K562 (cell line): Measurements from ENCODE around the gene TMEM273. TPM values are rescaled to one million over a fixed set of nuclear protein-coding genes. Genes with fewer than 3 reads are reported as not detected.

Experiments
- ATAC-seq: fragments of 200-7000 bp; cut with Tn5 transposase; 3 replicates; pipeline ENCODE4 v1.9.1; 2020; ENCODE audit warnings: moderate library complexity
- BruUV-seq: library from RNA; stranded (reverse); fragments of 400-500 nt; replicated peaks from 2 replicates; lab custom pipeline; 2021; lab: Mats Ljungman, UMichigan
- CTCF ChIA-PET: fragments of 300-600 bp; formaldehyde crosslinking; extraction: SDS; loops from one replicate; lab custom pipeline; 2021; ENCODE audit warnings: low intra/inter-chr PET ratio; lab: Yijun Ruan, JAX
- POLR2A ChIA-PET: fragments of 300-600, 350-650 bp; sonication (Branson Sonifier 250); formaldehyde crosslinking; extraction: SDS; loops from one replicate; lab custom pipeline; 2021; ENCODE audit warnings: antibody characterized with exemption, inconsistent platforms; lab: Yijun Ruan, JAX
- DNase-seq, 4 experiments: peaks; one replicate each; pipeline versions ENCODE4 v3.0.0 to v3.0.0-alpha.2; 2011 to 2018; ENCODE audit warnings: low spot score in 3 of 4, mixed read lengths in 3 of 4; ENCODE audit errors: extremely low read depth in 1 of 4
- FAIRE-seq: peaks from 2 replicates; lab custom pipeline; 2011; peaks lifted over from hg19 to GRCh38; lab: Jason Lieb, UNC
- H2AFZ ChIP-seq: 2 replicates; pipeline ENCODE4 v1.6.0; 2011; ENCODE audit warnings: low read depth, low read length, control low read depth, inconsistent platforms
- H3K27ac ChIP-seq: fragments of 200-600 bp; 3 replicates; pipeline ENCODE4 v1.8.0; 2011; ENCODE audit warnings: low read depth, mild to moderate bottlenecking, control low read depth, inconsistent platforms, low read length, moderate library complexity, mixed read lengths; ENCODE audit errors: extremely low read depth
- H3K27me3 ChIP-seq, 2 experiments: fragments of 300-600 bp in 1 of 2; 2 replicates in 1 of 2; 3 replicates in 1 of 2; pipeline versions ENCODE4 v1.6.0 to v1.8.0; 2011; ENCODE audit warnings: inconsistent platforms in 2 of 2, low read length in 2 of 2, mild to moderate bottlenecking in 1 of 2, mixed read lengths in 1 of 2, moderate library complexity in 1 of 2; ENCODE audit not compliant: control insufficient read depth in 2 of 2, insufficient read depth in 2 of 2
- H3K36me3 ChIP-seq: fragments of 300-600 bp; 3 replicates; pipeline ENCODE4 v1.8.0; 2011; ENCODE audit warnings: mild to moderate bottlenecking, low read length, inconsistent platforms; ENCODE audit not compliant: control insufficient read depth, insufficient read depth
- H3K4me1 ChIP-seq, 2 experiments: fragments of 200-600 bp in 1 of 2; replicated peaks in 1 of 2; 2 replicates in 1 of 2; 3 replicates in 1 of 2; pipeline versions ENCODE4 v1.5.1 to v1.8.0; 2011; ENCODE audit warnings: inconsistent platforms in 2 of 2, low read length in 2 of 2, mild to moderate bottlenecking in 1 of 2, mixed read lengths in 1 of 2, moderate library complexity in 1 of 2; ENCODE audit not compliant: control insufficient read depth in 2 of 2, insufficient read depth in 2 of 2
- H3K4me2 ChIP-seq: 2 replicates; pipeline ENCODE4 v1.6.1; 2011; ENCODE audit warnings: low read length, control low read depth, inconsistent platforms, mixed read lengths; ENCODE audit not compliant: insufficient read depth
- H3K4me3 ChIP-seq: fragments of 200-600 bp; sonication (generic), shearing (Covaris generic); 2 replicates; pipeline ENCODE4 v1.5.1; 2016; ENCODE audit warnings: control low read depth, inconsistent platforms
- H3K79me2 ChIP-seq: fragments of 200-600 bp; 3 replicates; pipeline ENCODE4 v1.8.0; 2011; ENCODE audit warnings: low read length, inconsistent platforms; ENCODE audit not compliant: control insufficient read depth, insufficient read depth
- H3K9ac ChIP-seq, 2 experiments: 2 replicates each; pipeline versions ENCODE4 v1.6.0 to v1.6.1; 2011; ENCODE audit warnings: low read depth in 2 of 2, low read length in 2 of 2, control low read depth in 1 of 2, inconsistent platforms in 1 of 2, mild to moderate bottlenecking in 1 of 2, mixed read lengths in 1 of 2; ENCODE audit not compliant: insufficient read depth in 1 of 2
- H3K9me1 ChIP-seq: one replicate; pipeline ENCODE4 v1.6.0; 2011; ENCODE audit warnings: inconsistent platforms, mild to moderate bottlenecking, low read length, moderate library complexity; ENCODE audit not compliant: control insufficient read depth, insufficient read depth
- H3K9me3 ChIP-seq: replicated peaks from 2 replicates; pipeline ENCODE4 v1.5.1; 2011; ENCODE audit warnings: low read depth, low read length, inconsistent platforms; ENCODE audit not compliant: control insufficient read depth, insufficient read depth
- H4K20me1 ChIP-seq: replicated peaks from 2 replicates; pipeline ENCODE4 v1.6.1; 2011; ENCODE audit warnings: low read length, inconsistent platforms, mixed read lengths; ENCODE audit not compliant: control insufficient read depth, insufficient read depth
- BHLHE40 ChIP-seq: IDR thresholded peaks from 2 replicates; pipeline ENCODE4 v1.6.1; 2011; ENCODE audit warnings: low read length, improper control_type of control experiment
- ETS1 ChIP-seq: conservative IDR thresholded peaks from 2 replicates; pipeline ENCODE4 v1.6.1; 2011; ENCODE audit warnings: low read depth, mild to moderate bottlenecking, low read length; ENCODE audit not compliant: control insufficient read depth
- FIP1L1 ChIP-seq: fragments of 200-400 bp; formaldehyde crosslinking; IDR thresholded peaks from 2 replicates; pipeline ENCODE4 v1.6.1; 2018; ENCODE audit warnings: mild to moderate bottlenecking, low read depth, low read length; ENCODE audit not compliant: poor library complexity, severe bottlenecking
- KAT8 ChIP-seq: fragments of 450-650 bp; IDR thresholded peaks from 2 replicates; pipeline ENCODE4 v1.6.1; 2016; ENCODE audit warnings: low read depth, mild to moderate bottlenecking
- KLF1 ChIP-seq: fragments of 450-650 bp; IDR thresholded peaks from 2 replicates; pipeline ENCODE4 v1.6.1; 2016; ENCODE audit warnings: missing genetic modification characterization, missing compliant biosample characterization
- MECOM ChIP-seq: fragments of 250-450 bp; sonication (Bioruptor Pico); IDR thresholded peaks from 2 replicates; pipeline ENCODE4 v1.8.0; 2022; ENCODE audit warnings: inconsistent platforms
- MYC ChIP-seq, 2 experiments: fragments of 250-450 bp in 1 of 2; sonication (Bioruptor Pico) in 1 of 2; IDR thresholded peaks; 2 replicates each; pipeline versions ENCODE4 v1.5.1 to v1.6.1; 2012 to 2021; ENCODE audit warnings: low read depth in 2 of 2, borderline replicate concordance in 1 of 2, improper control_type of control experiment in 1 of 2, low read length in 1 of 2, mild to moderate bottlenecking in 1 of 2, moderate library complexity in 1 of 2
- POLR3A ChIP-seq: IDR thresholded peaks from 2 replicates; pipeline ENCODE4 v1.6.1; 2011; ENCODE audit warnings: borderline replicate concordance, mild to moderate bottlenecking, moderate library complexity; ENCODE audit not compliant: insufficient read length, insufficient read depth; ENCODE audit errors: extremely low read depth
- ZBTB17 ChIP-seq: fragments of 450-650 bp; formaldehyde crosslinking; IDR thresholded peaks from 2 replicates; pipeline ENCODE4 v1.4.0; 2020; ENCODE audit warnings: mild to moderate bottlenecking
- ZBTB26 ChIP-seq: fragments of 450-650 bp; formaldehyde crosslinking; IDR thresholded peaks from 2 replicates; pipeline ENCODE4 v1.4.0; 2022; ENCODE audit warnings: missing genetic modification characterization
- ZNF121 ChIP-seq: sonication (generic); formaldehyde crosslinking; conservative IDR thresholded peaks from 2 replicates; pipeline ENCODE4 v1.8.0; 2022; ENCODE audit warnings: missing genetic modification reagents
- ZNF644 ChIP-seq: fragments of 200-800 bp; sonication (Bioruptor generic); IDR thresholded peaks from 2 replicates; pipeline ENCODE4 v1.6.1; 2016; ENCODE audit warnings: low read depth, missing genetic modification characterization, missing compliant biosample characterization
- WGBS: fragments of 100-300 bp; shearing (Covaris generic); methylation state at CpG from one replicate; pipeline ENCODE4 v1.1.6; 2016; ENCODE audit warnings: low coverage, mixed read lengths; ENCODE audit not compliant: insufficient coverage; ENCODE audit errors: missing lambda C conversion rate; 5-methylcytosine and 5-hydroxymethylcytosine counted together
- in situ Hi-C: fragments of 300-500 bp; cut with MboI; formaldehyde crosslinking; loops from 4 replicates; pipeline ENCODE4 v1.15.0; 2018; ENCODE audit warnings: inconsistent platforms, mixed read lengths
- intact Hi-C: fragments of 100-400 bp; cut with micrococcal nuclease; formaldehyde crosslinking; loops from 2 replicates; pipeline ENCODE4 v1.14.2; 2022
- polyA plus RNA-seq, 8 experiments: library from polyadenylated mRNA; depleted of rRNA in 4 of 8; stranded (reverse) in 5 of 8; unstranded in 3 of 8; fragments of >200 nt; fragmentation: Nextera tagmentation in 2 of 8; fragmentation: Illumina TruSeq in 1 of 8; extraction: Ambion mirVana in 2 of 8; extraction: Trizol in 1 of 8; gene quantifications; 2 replicates each; pipeline versions ENCODE4 v1.2.1 to v1.2.3, GENCODE V29; 2011 to 2014; ENCODE audit warnings: inconsistent platforms in 1 of 8, missing spikeins in 1 of 8
- total RNA-seq, 7 experiments: library from RNA; depleted of rRNA in 6 of 7; stranded (reverse); fragments of >200 nt in 6 of 7; fragmentation: Illumina TruSeq in 2 of 7; extraction: Trizol in 2 of 7; gene quantifications; 2 replicates each; pipeline versions ENCODE4 v1.2.1 to v1.2.3, GENCODE V29; 2011 to 2021; ENCODE audit warnings: low replicate concordance in 1 of 7
- TF ChIP-seq, protein P1 (sequence below): fragments of 250-450 bp; sonication (Bioruptor Pico); IDR thresholded peaks from 2 replicates; pipeline ENCODE4 v1.8.0; 2022; ENCODE audit warnings: moderate library complexity, mild to moderate bottlenecking, inconsistent platforms
- TF ChIP-seq, protein P2 (sequence below): IDR thresholded peaks from 3 replicates; pipeline ENCODE4 v1.6.1; 2011; ENCODE audit warnings: borderline replicate concordance, mild to moderate bottlenecking; ENCODE audit not compliant: insufficient read length, insufficient read depth
- TF ChIP-seq, protein P3 (sequence below): fragments of 250-450 bp; sonication (Bioruptor Pico); IDR thresholded peaks from 2 replicates; pipeline ENCODE4 v1.5.1; 2021; ENCODE audit warnings: mild to moderate bottlenecking

TMEM273 gene
- total and polyA plus RNA-seq, 9 of the 15 experiments (the other 6 are each of a cell fraction or from before 2014, with no cell fraction given) = 39.2 to 131 (median 95.6) TPM

DNA sequence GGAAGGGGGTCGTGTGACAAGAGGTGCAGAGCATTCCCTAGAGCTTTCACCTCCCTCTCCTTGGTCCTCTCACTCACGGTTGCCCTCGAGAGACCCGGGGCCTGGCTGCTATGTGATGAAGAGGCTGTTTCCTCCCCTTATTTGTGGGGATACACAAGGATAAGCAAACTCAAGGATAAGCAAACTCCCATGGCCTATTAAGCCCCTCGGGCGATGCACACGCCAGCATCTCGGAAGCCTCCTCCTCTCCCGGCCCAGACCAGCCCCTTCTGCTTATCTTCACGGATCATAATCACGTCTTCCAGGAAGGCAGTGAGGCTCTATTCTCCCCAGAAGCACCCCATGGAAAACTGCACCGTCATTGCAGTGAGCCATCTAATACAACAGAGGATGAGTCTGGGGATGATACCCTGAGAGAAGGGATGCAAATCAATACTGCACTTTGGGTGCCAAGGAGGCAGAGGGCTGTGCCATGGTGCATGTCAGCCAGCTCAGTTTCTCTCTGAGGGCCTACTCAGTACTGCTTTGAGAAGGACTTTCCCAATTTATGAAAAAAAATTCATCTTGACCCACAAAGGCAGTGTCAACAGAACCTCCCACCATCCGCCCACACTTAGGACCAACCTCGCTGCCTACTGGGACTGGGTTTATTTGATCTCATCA, 22.2 kb downstream of the TMEM273 start:
- Histone ChIP-seq H3K4me2 (peak overlapping the region; percentile 70), H3K9me3 (no peaks in the 10 kb centered on the region), H3K27me3 (no peaks in the 10 kb centered on the region), H3K36me3 (peaks cover 68% of the 10 kb centered on the region), H2AFZ (peak overlapping the region; percentile 61; the same call in 1 of the 2 replicates), H3K79me2 (peaks cover 29% of the 10 kb centered on the region; the same call in 1 of the 3 replicates), H3K4me1 (peaks cover 75 to 96% of the 10 kb centered on the region in 2 experiments), H3K9ac (peak overlapping the region; percentile 26 to 40; a peak in 3 of 4 replicates), H3K9me1 (peaks cover 5% of the 10 kb centered on the region), H3K27ac (peak overlapping the region; percentile 65), H4K20me1 (no peaks in the 10 kb centered on the region), H3K4me3 (no peak overlapping the region)
- peak; percentile 90 for FAIRE-seq
- DNase-seq = peak; percentile 71 to 96 (median 81)
- intact Hi-C loops (loop anchor here (2.0 kb wide), 2 partner anchors 21 to 51 kb away; no protein-coding TSS in a partner anchor), in situ Hi-C loops (loop anchor here (5.0 kb wide), 1 partner anchor 179 kb away; no protein-coding TSS in a partner anchor)
- WGBS = 8% methylated on average over 14 of the region's 14 CpGs
- POLR2A ChIA-PET = interaction anchor here (0.8 to 1.0 kb wide), 3 partner anchors 9 to 134 kb away, joined by 3 to 4 read pairs (median 3); no protein-coding TSS in a partner anchor
- CTCF ChIA-PET = no interaction called here
- peak; percentile 73 for ATAC-seq
- BruUV-seq = no TSS peak
- peak; percentile 63 for TF ChIP-seq MYC (IDR thresholded peaks at IDR 0.05; ENCODE audit: low read depth, low read length)
- TF ChIP-seq MYC (CRISPR knock-in tag; IDR thresholded peaks at IDR 0.05; ENCODE audit: borderline replicate concordance, low read depth) = no peak
- TF ChIP-seq, protein P1, sequence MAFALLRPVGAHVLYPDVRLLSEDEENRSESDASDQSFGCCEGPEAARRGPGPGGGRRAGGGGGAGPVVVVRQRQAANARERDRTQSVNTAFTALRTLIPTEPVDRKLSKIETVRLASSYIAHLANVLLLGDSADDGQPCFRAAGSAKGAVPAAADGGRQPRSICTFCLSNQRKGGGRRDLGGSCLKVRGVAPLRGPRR (CRISPR knock-in tag) = no peak
- TF ChIP-seq, protein P2, sequence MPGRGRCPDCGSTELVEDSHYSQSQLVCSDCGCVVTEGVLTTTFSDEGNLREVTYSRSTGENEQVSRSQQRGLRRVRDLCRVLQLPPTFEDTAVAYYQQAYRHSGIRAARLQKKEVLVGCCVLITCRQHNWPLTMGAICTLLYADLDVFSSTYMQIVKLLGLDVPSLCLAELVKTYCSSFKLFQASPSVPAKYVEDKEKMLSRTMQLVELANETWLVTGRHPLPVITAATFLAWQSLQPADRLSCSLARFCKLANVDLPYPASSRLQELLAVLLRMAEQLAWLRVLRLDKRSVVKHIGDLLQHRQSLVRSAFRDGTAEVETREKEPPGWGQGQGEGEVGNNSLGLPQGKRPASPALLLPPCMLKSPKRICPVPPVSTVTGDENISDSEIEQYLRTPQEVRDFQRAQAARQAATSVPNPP = no peak
- no peak for TF ChIP-seq ZBTB26 (CRISPR knock-in tag)
- TF ChIP-seq, protein P3, sequence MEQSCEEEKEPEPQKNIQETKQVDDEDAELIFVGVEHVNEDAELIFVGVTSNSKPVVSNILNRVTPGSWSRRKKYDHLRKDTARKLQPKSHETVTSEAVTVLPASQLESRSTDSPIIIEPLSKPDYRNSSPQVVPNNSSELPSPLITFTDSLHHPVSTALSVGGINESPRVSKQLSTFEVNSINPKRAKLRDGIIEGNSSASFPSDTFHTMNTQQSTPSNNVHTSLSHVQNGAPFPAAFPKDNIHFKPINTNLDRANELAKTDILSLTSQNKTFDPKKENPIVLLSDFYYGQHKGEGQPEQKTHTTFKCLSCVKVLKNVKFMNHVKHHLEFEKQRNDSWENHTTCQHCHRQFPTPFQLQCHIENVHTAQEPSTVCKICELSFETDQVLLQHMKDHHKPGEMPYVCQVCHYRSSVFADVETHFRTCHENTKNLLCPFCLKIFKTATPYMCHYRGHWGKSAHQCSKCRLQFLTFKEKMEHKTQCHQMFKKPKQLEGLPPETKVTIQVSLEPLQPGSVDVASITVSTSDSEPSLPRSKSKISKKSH (CRISPR knock-in tag) = no peak
- 0 out of 2 replicates have a peak, but pooled peaks have one; percentile 42 for TF ChIP-seq ZBTB17 (CRISPR knock-in tag)
- no peak for TF ChIP-seq POLR3A
- peak; percentile 97 for TF ChIP-seq MECOM (CRISPR knock-in tag)
- no peak for TF ChIP-seq ETS1
- TF ChIP-seq BHLHE40 = peak; percentile 41
- no peak for TF ChIP-seq FIP1L1
- no peak for TF ChIP-seq ZNF644 (tag)
- no peak for TF ChIP-seq ZNF121 (CRISPR knock-in tag)
- TF ChIP-seq KLF1 (tag) = no peak
- no peak for TF ChIP-seq KAT8
